Ishikawa (cell line): ENCODE measurements around the gene HOXC10.

ENCODE experiments used
- CEBPB ChIP-seq: IDR thresholded peaks from 2 replicates; pipeline ENCODE4 v1.6.1; 2012
- CREB1 ChIP-seq: IDR thresholded peaks from 2 replicates; pipeline ENCODE4 v1.6.1; 2012; ENCODE audit warnings: low read depth
- EGR1 ChIP-seq: IDR thresholded peaks from 2 replicates; pipeline ENCODE4 v1.6.1; 2012
- EP300 ChIP-seq: IDR thresholded peaks from 2 replicates; pipeline ENCODE4 v1.6.1; 2012; ENCODE audit warnings: borderline replicate concordance
- FOXM1 ChIP-seq: IDR thresholded peaks from 2 replicates; pipeline ENCODE4 v1.6.1; 2012; ENCODE audit warnings: low read depth, borderline replicate concordance
- NFIC ChIP-seq: IDR thresholded peaks from 2 replicates; pipeline ENCODE4 v1.6.1; 2012
- RAD21 ChIP-seq: IDR thresholded peaks from 2 replicates; pipeline ENCODE4 v1.6.1; 2012; ENCODE audit warnings: low read depth
- TAF1 ChIP-seq: IDR thresholded peaks from 2 replicates; pipeline ENCODE4 v1.6.1; 2012; ENCODE audit warnings: low read depth, mild to moderate bottlenecking
- TCF12 ChIP-seq: IDR thresholded peaks from 2 replicates; pipeline ENCODE4 v1.6.1; 2012; ENCODE audit warnings: low read depth
- TEAD4 ChIP-seq: IDR thresholded peaks from 2 replicates; pipeline ENCODE4 v1.6.1; 2012
- YY1 ChIP-seq: IDR thresholded peaks from 2 replicates; pipeline ENCODE4 v1.6.1; 2012; ENCODE audit warnings: low read depth
- TF ChIP-seq, protein P1 (sequence below): IDR thresholded peaks from 2 replicates; pipeline ENCODE4 v1.6.1; 2012; ENCODE audit warnings: low read depth, mild to moderate bottlenecking
- TF ChIP-seq, protein P2 (sequence below): IDR thresholded peaks from 2 replicates; pipeline ENCODE4 v1.6.1; 2012
- TF ChIP-seq, protein P3 (sequence below): IDR thresholded peaks from 2 replicates; pipeline ENCODE4 v1.6.1; 2012

DNA sequence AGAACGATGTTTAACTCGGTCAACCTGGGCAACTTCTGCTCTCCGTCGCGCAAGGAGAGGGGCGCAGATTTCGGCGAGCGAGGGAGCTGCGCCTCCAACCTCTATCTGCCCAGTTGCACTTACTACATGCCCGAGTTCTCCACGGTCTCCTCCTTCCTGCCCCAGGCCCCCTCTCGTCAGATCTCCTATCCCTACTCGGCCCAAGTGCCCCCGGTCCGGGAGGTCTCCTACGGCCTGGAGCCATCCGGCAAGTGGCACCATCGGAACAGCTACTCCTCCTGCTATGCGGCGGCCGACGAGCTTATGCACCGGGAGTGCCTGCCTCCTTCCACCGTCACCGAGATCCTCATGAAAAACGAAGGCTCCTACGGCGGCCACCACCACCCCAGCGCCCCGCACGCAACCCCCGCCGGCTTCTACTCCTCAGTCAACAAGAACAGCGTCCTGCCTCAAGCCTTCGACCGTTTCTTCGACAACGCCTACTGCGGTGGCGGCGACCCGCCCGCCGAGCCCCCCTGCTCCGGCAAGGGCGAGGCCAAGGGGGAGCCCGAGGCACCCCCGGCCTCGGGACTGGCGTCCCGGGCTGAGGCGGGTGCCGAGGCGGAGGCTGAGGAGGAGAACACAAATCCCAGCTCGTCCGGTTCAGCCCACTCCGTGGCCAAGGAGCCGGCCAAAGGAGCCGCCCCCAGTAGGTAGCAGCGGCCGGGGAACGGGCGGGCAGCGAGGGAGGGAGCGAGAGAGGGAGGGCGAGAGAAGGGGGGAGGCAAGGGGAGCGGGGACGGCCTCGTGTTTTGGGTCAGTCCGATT lies 11.5 kb upstream of the HOXC10 start:
- TF ChIP-seq EP300 (no peak), CEBPB (no peak), TEAD4 (no peak), EGR1 (no peak), YY1 (no peak), TAF1 (no peak), FOXM1 (no peak), CREB1 (no peak), TCF12 (no peak), RAD21 (no peak), NFIC (no peak)
- TF ChIP-seq, protein P1, sequence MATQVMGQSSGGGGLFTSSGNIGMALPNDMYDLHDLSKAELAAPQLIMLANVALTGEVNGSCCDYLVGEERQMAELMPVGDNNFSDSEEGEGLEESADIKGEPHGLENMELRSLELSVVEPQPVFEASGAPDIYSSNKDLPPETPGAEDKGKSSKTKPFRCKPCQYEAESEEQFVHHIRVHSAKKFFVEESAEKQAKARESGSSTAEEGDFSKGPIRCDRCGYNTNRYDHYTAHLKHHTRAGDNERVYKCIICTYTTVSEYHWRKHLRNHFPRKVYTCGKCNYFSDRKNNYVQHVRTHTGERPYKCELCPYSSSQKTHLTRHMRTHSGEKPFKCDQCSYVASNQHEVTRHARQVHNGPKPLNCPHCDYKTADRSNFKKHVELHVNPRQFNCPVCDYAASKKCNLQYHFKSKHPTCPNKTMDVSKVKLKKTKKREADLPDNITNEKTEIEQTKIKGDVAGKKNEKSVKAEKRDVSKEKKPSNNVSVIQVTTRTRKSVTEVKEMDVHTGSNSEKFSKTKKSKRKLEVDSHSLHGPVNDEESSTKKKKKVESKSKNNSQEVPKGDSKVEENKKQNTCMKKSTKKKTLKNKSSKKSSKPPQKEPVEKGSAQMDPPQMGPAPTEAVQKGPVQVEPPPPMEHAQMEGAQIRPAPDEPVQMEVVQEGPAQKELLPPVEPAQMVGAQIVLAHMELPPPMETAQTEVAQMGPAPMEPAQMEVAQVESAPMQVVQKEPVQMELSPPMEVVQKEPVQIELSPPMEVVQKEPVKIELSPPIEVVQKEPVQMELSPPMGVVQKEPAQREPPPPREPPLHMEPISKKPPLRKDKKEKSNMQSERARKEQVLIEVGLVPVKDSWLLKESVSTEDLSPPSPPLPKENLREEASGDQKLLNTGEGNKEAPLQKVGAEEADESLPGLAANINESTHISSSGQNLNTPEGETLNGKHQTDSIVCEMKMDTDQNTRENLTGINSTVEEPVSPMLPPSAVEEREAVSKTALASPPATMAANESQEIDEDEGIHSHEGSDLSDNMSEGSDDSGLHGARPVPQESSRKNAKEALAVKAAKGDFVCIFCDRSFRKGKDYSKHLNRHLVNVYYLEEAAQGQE: no peak
- TF ChIP-seq, protein P2, sequence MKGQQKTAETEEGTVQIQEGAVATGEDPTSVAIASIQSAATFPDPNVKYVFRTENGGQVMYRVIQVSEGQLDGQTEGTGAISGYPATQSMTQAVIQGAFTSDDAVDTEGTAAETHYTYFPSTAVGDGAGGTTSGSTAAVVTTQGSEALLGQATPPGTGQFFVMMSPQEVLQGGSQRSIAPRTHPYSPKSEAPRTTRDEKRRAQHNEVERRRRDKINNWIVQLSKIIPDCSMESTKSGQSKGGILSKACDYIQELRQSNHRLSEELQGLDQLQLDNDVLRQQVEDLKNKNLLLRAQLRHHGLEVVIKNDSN: no peak
- TF ChIP-seq, protein P3, sequence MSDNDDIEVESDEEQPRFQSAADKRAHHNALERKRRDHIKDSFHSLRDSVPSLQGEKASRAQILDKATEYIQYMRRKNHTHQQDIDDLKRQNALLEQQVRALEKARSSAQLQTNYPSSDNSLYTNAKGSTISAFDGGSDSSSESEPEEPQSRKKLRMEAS: no peak
